Astrocyte (in vitro differentiated cells and primary cell): ENCODE data around the gene ITPK1.

Experiments
- CTCF ChIP-seq: IDR thresholded peaks from 2 replicates; pipeline ENCODE4 v1.5.1; 2011; ENCODE audit warnings: low read depth, mild to moderate bottlenecking, inconsistent platforms, low read length, moderate library complexity; ENCODE audit not compliant: insufficient read depth
- EZH2 ChIP-seq: IDR thresholded peaks from 2 replicates; pipeline ENCODE4 v1.6.1; 2012; ENCODE audit warnings: mild to moderate bottlenecking, low read length, inconsistent platforms; ENCODE audit not compliant: insufficient read depth

GRCh38 chr14:93023802-93024434 is 91.8 kb downstream of the ITPK1 start:
- TF ChIP-seq EZH2 (no peak), CTCF (no peak)
